Activated naive CD8-positive, alpha-beta T cell (primary cell): ENCODE measurements around the gene CD14.
"Not testable (repeated sequence)": the region's sequence is repeated elsewhere in the genome, so short reads cannot be mapped to it uniquely, and the experiment has no call there.

Experiments used
- H3K27ac Mint-ChIP-seq: one replicate; pipeline ENCODE4 v1.8.0; 2021; ENCODE audit warnings: mixed read lengths
- H3K27me3 Mint-ChIP-seq: one replicate; pipeline ENCODE4 v1.8.0; 2021; ENCODE audit warnings: mixed read lengths
- H3K36me3 Mint-ChIP-seq: one replicate; pipeline ENCODE4 v1.8.0; 2021; ENCODE audit warnings: mixed read lengths
- H3K4me1 Mint-ChIP-seq: one replicate; pipeline ENCODE4 v1.8.0; 2021; ENCODE audit warnings: low read depth, mixed read lengths
- H3K4me3 Mint-ChIP-seq: one replicate; pipeline ENCODE4 v1.8.0; 2021; ENCODE audit warnings: mild to moderate bottlenecking, mixed read lengths
- H3K9me3 Mint-ChIP-seq: one replicate; pipeline ENCODE4 v1.8.0; 2021; ENCODE audit warnings: low read depth, mixed read lengths

The CD14 gene

DNA sequence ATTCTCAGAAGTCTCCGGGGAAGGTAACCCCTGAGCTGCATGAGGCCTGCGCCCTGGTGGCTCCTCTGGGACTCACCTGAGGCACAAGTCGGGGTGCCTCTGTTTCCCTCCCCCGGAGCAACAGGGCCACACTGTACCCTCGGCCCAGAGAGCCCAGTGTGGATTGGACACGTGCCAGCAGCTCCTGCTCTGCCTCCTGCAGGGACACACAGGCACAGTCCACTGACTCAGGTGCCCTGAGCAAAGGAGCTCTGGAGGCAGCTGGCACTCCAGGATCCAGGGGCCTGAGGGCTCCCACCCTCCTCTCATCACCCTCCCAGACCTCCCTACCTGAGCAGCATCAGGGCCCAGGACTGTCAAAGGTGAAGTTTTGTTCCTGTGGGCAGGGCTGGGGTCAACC, 38.8 kb downstream of the CD14 start:
- Mint-ChIP-seq H3K9me3 (no peaks in the 10 kb centered on the region), H3K4me3 (no peak overlapping the region), H3K27ac (no peak overlapping the region), H3K4me1 (no peaks in the 10 kb centered on the region), H3K27me3 (no peaks in the 10 kb centered on the region), H3K36me3 (no peaks in the 10 kb centered on the region)

DNA sequence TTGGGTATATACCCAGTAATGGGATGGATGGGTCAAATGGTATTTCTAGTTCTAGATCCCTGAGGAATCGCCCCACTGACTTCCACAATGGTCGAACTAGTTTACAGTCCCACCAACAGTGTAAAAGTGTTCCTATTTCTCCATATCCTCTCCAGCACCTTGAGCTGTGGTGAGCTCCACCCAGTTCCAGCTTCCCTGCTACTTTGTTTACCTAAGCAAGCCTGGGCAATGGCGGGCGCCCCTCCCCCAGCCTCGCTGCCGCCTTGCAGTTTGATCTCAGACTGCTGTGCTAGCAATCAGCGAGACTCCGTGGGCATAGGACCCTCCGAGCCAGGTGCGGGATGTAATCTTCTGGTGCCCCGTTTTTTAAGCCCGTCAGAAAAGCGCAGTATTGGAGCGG, 39.9 kb downstream of the CD14 start:
- not testable (repeated sequence) for H3K36me3 Mint-ChIP-seq, H3K9me3 Mint-ChIP-seq, H3K27ac Mint-ChIP-seq, H3K4me3 Mint-ChIP-seq, H3K4me1 Mint-ChIP-seq, H3K27me3 Mint-ChIP-seq

DNA sequence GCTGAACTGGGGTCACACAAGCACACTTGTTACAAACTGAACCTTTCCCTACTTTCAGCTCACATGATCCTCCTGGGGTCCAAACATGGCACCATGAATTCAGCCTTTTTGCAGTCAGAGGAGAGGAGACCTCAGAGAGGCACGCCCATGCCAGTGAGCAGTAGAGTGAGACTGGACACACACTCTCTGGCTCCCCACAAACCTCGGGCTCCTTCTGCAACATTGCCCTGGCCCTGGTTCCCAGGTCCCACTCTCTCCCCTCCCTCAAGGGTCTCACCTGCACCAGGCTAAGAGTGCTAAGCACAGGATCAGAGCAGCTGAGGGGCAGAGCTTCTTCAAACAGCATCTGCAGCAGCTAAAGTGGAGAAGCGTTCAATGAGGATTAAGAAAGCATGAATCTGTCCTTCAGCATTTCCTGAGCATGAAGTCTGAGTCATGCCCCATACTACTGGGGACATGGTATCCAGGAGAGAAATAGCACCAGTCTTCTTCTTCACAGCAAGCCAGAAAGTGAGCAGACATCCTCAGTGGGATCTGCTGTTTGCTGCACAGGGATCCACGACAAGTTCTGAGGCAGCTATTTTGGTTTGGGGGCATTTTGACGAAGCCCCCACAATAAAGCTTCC, 41.1 kb downstream of the CD14 start:
- no peaks in the 10 kb centered on the region for H3K27me3 Mint-ChIP-seq
- H3K9me3 Mint-ChIP-seq = no peaks in the 10 kb centered on the region
- no peak overlapping the region for H3K27ac Mint-ChIP-seq
- H3K36me3 Mint-ChIP-seq = no peaks in the 10 kb centered on the region
- H3K4me3 Mint-ChIP-seq = no peak overlapping the region
- H3K4me1 Mint-ChIP-seq = no peaks in the 10 kb centered on the region

DNA sequence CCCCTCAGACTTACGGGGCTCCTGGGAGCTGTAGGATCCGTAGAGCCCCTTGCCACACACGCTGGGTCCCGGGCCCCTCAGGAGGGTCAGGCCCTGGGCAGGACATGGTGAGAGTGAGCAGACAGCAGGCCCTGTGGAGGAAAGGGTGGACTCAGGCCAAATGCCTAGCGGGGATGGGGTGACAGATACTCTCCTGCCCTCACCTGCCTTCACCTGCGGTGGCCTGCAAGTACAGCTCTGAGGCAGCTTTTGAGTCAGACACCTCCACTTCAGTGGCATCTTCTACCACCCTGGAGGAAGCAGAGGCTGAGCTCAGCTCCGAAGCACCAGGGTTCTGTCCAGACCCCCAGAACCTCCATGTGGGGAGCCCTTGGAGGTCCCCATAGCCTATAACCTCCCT, 42.1 kb downstream of the CD14 start:
- H3K9me3 Mint-ChIP-seq = no peaks in the 10 kb centered on the region
- H3K36me3 Mint-ChIP-seq = no peaks in the 10 kb centered on the region
- no peaks in the 10 kb centered on the region for H3K4me1 Mint-ChIP-seq
- H3K27me3 Mint-ChIP-seq = no peaks in the 10 kb centered on the region
- no peak overlapping the region for H3K4me3 Mint-ChIP-seq
- no peak overlapping the region for H3K27ac Mint-ChIP-seq

DNA sequence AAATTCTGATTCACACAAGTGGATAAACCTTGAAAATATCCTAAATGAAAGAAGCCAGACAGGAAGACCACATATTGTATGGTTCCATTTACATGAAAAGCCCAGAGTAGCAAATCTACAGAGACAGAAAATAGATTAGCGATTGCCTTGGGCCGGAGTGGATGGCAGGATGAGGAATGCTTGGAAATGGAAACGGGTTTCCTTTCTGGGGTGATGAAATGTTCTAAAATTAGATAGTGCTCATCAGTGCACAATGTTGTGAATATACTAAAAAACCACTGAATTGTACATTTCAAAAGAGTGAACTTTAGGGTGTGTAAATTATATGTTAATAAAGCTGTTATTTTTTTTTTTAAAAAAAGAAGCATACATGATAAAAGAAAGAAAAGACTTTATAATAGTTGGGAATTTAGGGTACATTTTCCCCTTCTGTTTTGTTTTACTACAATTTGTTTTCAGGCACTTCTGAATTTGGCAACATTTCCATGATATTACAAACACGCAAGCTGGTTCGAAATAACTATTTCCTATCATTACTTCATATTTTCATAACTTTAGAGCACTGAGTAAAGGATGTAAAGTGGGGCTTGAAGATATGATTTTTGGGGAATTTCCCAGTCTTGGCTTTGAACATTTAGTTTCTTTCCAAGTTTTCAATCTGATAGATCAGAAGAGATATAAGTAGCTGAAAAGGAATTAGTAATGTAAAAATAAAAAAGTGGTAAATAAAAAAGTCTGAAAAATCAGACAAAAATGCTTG, 44.5 kb downstream of the CD14 start:
- no peak overlapping the region for H3K27ac Mint-ChIP-seq
- H3K4me3 Mint-ChIP-seq = no peak overlapping the region
- no peaks in the 10 kb centered on the region for H3K27me3 Mint-ChIP-seq
- no peaks in the 10 kb centered on the region for H3K4me1 Mint-ChIP-seq
- H3K9me3 Mint-ChIP-seq = peaks cover 6% of the 10 kb centered on the region
- H3K36me3 Mint-ChIP-seq = peaks cover 2% of the 10 kb centered on the region

DNA sequence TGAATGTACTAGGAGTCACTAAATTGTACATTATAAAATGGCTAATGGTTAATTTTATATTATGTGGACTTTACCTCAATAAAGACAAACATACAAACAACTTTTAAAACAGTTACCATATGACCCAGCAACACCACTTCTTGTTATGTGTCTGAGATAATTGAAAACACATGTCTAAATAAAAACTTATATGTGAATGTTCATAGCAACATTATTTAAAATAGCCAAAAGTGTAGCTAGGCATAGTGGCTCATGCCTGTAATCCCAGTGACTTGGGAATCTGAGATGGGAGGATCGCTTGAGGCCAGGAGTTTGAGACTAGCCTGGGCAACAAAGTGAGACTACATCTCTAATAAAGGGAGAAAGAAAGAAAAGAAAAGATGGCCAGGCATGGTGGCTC, 45.5 kb downstream of the CD14 start:
- Mint-ChIP-seq H3K4me1 (no peaks in the 10 kb centered on the region), H3K27ac (no peak overlapping the region), H3K27me3 (peaks cover 2% of the 10 kb centered on the region), H3K4me3 (no peak overlapping the region), H3K9me3 (peaks cover 8% of the 10 kb centered on the region), H3K36me3 (peaks cover 5% of the 10 kb centered on the region)
